ENCODE results near the gene BRICD5.
"Not testable (repeated sequence)": the region's sequence is repeated elsewhere in the genome, so short reads cannot be mapped to it uniquely, and the experiment has no call there.

The BRICD5 gene

GRCh38 chr16:2214719-2214968 is 4.0 kb upstream of the BRICD5 start, which contains the start of gene PGP:
Gene PGP, minus strand, starts transcription at chr16:2214840. Its CDS starts 63 bp downstream, at chr16:2214777.
- DNase-seq, result no peak

- DNase-seq, result no peak
These were observed 3.4 kb upstream of the BRICD5 start for GRCh38 chr16:2213817-2214718.

GRCh38 chr16:2212362-2213324 is 2.0 kb upstream of the BRICD5 start:
- DNase-seq, result no peak

DNA sequence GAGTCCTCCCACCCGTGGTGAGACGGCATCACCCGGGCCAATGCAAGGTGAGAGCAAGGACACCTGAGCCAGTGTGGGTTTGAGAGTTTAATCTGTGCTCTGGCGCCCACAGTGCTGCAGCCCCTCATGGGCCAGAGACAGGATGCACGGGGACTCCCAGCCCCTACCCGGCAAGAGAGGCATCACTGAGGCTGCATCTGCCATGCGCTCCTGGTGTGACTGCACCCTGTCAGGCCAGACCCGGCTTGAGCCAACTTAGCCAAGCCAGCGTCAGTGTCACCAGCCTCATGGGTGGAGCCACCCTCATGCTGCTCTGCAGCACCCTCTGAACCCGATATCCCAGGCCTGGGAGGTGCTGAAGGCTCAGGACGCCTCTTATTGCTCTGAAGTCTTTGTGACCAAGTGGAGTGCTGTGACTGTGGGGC is 1.3 kb upstream of the BRICD5 start:
- no peak for DNase-seq

DNA sequence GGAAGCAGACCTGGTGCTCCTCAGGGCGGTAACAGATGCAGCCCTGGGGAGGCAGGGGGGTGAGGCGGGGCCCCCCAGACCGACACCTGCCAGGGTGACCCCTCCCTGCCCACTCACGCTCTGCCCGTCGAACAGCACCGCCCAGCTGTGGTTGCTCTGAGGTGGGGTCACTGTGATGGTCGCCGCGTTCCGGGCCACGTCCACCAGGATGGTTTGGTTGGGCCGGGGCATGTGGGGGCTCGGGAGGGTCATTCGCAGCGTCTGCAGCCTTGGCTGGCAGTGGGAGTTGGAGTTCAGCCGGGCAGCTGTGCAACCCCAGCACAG is 692 bp downstream of the BRICD5 start:
- DNase-seq, result no peak

- no peak for DNase-seq
These were observed 1.2 kb downstream of the BRICD5 start for GRCh38 chr16:2209258-2210008.

- DNase-seq, result no peak
These were observed 1.9 kb downstream of the BRICD5 start for GRCh38 chr16:2208772-2209171.

DNA sequence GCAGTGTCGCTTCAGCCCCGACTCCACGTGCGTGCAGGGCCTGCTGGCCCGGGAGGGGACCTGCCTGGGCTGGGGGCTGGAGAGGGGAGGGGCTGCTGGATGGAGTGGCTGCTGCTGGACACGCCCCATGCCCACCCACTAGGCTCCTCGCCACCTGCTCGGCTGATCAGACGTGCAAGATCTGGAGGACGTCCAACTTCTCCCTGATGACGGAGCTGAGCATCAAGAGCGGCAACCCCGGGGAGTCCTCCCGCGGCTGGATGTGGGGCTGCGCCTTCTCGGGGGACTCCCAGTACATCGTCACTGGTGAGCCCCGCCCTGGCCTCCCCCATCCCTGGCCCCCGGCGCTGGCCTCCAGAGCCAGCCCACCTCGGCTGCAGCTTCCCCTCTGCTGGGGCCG is 2.4 kb downstream of the BRICD5 start:
- no peak for DNase-seq

- DNase-seq, result no peak
These were observed 2.8 kb downstream of the BRICD5 start for GRCh38 chr16:2207872-2208271.

- DNase-seq, result no peak
These were observed 3.8 kb downstream of the BRICD5 start for GRCh38 chr16:2206780-2207433.

DNA sequence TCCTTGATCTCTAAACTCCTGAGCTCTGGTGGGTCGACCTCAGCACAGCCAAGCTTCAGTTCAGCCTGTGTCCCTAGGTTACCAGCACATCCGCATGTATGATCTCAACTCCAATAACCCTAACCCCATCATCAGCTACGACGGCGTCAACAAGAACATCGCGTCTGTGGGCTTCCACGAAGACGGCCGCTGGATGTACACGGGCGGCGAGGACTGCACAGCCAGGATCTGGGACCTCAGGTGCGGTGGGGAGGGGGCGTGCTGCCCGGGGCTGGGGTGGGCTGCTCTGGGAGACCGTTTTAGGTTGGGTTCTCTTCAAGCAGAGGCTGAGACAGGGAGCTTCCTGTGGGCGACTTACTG is 4.3 kb downstream of the BRICD5 start:
- no peak for DNase-seq

- no peak for DNase-seq
These were observed 4.7 kb downstream of the BRICD5 start for GRCh38 chr16:2205967-2206313.

DNA sequence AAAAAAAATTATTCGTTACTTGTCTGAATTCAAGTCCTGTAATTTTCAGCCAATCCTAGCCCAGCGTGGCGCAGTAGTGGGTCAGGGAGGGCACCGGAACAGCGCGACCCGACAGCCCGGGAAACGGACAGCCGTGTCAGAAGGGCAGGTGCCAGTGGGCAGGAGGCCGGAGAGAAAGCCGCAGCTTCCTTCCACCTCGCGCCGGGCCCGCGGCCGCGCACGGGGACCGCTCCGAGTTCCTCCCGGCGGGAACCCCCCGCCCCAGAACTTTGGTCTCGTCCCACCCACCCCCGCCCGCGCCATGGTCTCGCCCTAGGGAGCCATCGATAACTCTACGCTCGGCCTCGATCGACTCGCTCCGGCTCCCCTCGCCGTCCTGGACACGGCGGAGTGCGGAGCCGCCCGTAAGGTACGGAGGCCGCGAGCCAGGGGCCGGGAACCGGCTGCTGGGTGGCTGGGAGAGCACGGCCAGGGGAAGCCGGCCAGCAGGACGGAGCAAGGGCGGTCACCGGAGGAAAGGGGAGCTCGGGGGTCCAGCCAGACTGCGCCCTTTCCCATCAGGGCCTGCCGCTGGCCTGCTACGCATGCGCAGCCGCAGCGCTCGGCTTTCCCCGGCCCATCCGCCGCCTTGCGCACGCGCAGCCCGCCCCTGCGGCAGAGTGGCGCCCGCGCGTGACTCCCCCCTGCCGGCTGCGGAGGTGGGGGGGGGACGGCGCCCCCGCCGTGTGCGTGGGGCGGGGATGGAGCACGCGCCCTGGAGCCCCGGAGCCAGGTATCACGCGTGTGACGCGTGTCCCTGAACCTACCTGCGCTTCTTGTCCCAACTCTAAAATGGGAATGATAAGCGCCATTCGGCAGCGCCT is 5.3 kb downstream of the BRICD5 start, which contains the start of gene MLST8:
MLST8 (plus strand) TSS at position 351 of the 863 bp plus-strand sequence. CDS start 632 bp downstream, outside the sequence.
- peak; percentile 67 for DNase-seq

DNA sequence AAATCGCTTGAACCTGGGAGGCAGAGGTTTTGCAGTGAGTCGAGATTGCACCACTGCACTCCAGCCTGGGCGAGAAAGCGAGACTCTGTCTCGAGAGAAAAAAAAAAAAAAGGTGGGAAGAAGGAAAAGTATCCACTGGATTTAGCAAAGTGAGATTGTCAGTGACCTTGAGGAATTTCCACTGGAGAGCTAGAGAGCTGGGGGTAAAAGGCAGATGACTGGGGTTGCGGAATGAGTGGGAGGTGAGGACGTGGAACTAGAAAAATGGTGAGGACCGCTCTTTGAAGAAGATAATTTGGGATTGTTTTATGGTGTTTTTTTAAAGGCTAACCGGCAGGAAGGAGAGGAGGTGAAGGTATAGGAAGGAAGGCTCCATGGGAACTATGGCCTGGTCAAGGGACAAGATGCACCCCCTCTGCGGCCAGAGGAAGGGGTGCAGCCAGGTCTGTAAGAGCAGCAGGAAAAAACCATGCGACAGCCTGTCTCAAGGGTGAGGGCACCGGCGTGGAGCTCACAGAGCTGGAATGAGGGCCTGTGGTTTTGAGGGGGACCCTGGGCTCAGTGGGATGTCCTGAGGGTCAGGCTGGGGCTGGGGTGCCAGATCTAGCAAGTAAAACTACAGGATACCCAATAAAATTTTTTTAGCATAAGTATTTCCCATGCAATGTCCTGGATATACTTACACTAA is 6.1 kb downstream of the BRICD5 start:
- no peak for DNase-seq

GRCh38 chr16:2203119-2203688 is 7.5 kb downstream of the BRICD5 start:
- not testable (repeated sequence) for DNase-seq

DNA sequence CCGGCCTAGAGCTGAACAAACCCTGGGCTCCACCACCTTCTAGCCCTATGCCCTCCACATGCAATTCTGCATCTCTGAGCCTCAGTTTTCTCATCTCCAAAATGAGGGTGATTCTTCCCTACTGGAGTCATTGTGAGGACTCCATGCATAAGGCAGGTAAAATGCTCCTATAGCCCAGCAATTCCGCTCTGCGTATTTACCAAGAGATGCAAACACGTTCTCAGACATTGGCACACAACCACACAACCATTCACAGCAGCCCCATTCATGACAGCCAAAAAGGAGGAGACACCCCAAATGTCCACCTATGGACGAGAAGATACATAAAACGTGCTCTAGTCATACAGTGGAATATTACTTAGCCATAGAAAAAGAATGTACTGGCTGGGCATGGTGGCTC is 10.3 kb downstream of the BRICD5 start:
- no peak for DNase-seq

- DNase-seq, result no peak
These were observed 11.0 kb downstream of the BRICD5 start for GRCh38 chr16:2199621-2200139.

GRCh38 chr16:2199095-2199494 is 11.6 kb downstream of the BRICD5 start:
- no peak for DNase-seq

DNA sequence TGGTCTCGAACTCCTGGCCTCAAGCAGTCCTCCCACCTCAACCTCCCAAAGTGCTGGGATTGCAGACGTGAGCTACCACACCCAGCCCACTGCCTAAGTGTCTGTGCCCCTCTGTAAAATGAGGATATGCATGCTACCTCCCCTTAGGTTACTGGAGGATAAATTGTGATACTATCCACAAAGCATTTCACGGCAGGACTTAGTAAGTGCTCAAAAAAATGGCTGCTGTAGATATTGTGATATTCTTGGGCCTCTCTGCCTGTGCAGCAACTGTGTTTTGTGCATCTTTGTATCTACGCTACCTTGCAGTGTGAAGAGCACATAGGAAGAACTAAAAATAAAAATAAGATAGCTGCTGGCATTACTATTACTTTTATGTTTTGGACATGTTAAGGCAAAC is 12.4 kb downstream of the BRICD5 start:
- DNase-seq, result no peak

GRCh38 chr16:2197765-2198164 is 12.9 kb downstream of the BRICD5 start:
- DNase-seq, result no peak
